CD4-positive, alpha-beta T cell (primary cell): Measurements from ENCODE around the gene CIRBP. TPM values are rescaled to one million over a fixed set of nuclear protein-coding genes. Genes with fewer than 3 reads are reported as not detected.

Experiments used
- ATAC-seq: fragments of 200-7000 bp; cut with Tn5 transposase; one replicate; pipeline ENCODE4 v1.10.0; 2022; ENCODE audit warnings: mild to moderate bottlenecking; ENCODE audit not compliant: poor library complexity
- CTCF ChIA-PET: fragments of 350-600 bp; sonication (Branson Sonifier 250); formaldehyde crosslinking; loops from one replicate; lab custom pipeline; 2021; ENCODE audit warnings: antibody characterized with exemption, inconsistent platforms; lab: Charles Lee
- POLR2A ChIA-PET: fragments of 350-600 bp; sonication (Branson Sonifier 250); formaldehyde crosslinking; loops from one replicate; lab custom pipeline; 2021; ENCODE audit warnings: antibody characterized with exemption, inconsistent platforms; lab: Charles Lee
- DNase-seq, 14 experiments: peaks; one replicate each; pipeline ENCODE4 v3.0.0-alpha.2; 2013 to 2020; ENCODE audit warnings: mixed read lengths in 2 of 14
- H3K27ac ChIP-seq, 2 donors: one replicate each; pipeline versions ENCODE4 v1.5.1 to v1.7.0; 2013; ENCODE audit warnings: low read length in 2 of 2, low read depth in 1 of 2, mild to moderate bottlenecking in 1 of 2
- H3K27me3 ChIP-seq, 2 experiments: 1 replicate in 1 of 2; 2 replicates in 1 of 2; pipeline versions ENCODE4 v1.6.1 to v1.7.0; 2013; ENCODE audit warnings: low read length in 2 of 2, control low read depth in 1 of 2, mild to moderate bottlenecking in 1 of 2, moderate library complexity in 1 of 2; ENCODE audit not compliant: insufficient read depth in 2 of 2, control insufficient read depth in 1 of 2
- H3K36me3 ChIP-seq: one replicate; pipeline ENCODE4 v1.6.1; 2013; ENCODE audit warnings: low read length, control low read depth; ENCODE audit not compliant: insufficient read depth
- H3K4me1 ChIP-seq: one replicate; pipeline ENCODE4 v1.6.1; 2013; ENCODE audit warnings: low read length, control low read depth; ENCODE audit not compliant: insufficient read depth
- H3K4me3 ChIP-seq: one replicate; pipeline ENCODE4 v1.5.1; 2013; ENCODE audit warnings: mild to moderate bottlenecking, low read length, moderate library complexity
- H3K9me3 ChIP-seq, 2 experiments: 1 replicate in 1 of 2; 2 replicates in 1 of 2; pipeline versions ENCODE4 v1.6.1 to v1.7.0; 2013; ENCODE audit warnings: low read length in 2 of 2, mild to moderate bottlenecking in 2 of 2, control low read depth in 1 of 2, moderate library complexity in 1 of 2; ENCODE audit not compliant: control insufficient read depth in 1 of 2, insufficient read depth in 1 of 2
- H3K27ac Mint-ChIP-seq: one replicate; pipeline ENCODE4 v1.8.0; 2020; ENCODE audit warnings: mixed read lengths
- H3K27me3 Mint-ChIP-seq: one replicate; pipeline ENCODE4 v1.8.0; 2021; ENCODE audit warnings: mixed read lengths
- H3K36me3 Mint-ChIP-seq: one replicate; pipeline ENCODE4 v1.8.0; 2021; ENCODE audit warnings: low read depth, mixed read lengths
- H3K4me1 Mint-ChIP-seq: one replicate; pipeline ENCODE4 v1.8.0; 2021; ENCODE audit warnings: low read depth, mixed read lengths
- H3K4me3 Mint-ChIP-seq: one replicate; pipeline ENCODE4 v1.8.0; 2020; ENCODE audit warnings: mild to moderate bottlenecking, mixed read lengths
- H3K9me3 Mint-ChIP-seq: one replicate; pipeline ENCODE4 v1.8.0; 2020; ENCODE audit warnings: mixed read lengths
- CTCF ChIP-seq: fragments of 200-600 bp; IDR thresholded peaks from one replicate; pipeline ENCODE4 v1.8.0; 2022; ENCODE audit warnings: antibody characterized with exemption, mild to moderate bottlenecking
- intact Hi-C, 2 experiments: fragments of 100-400 bp; cut with DNase I in 1 of 2; cut with micrococcal nuclease in 1 of 2; formaldehyde crosslinking; loops; one replicate each; pipeline versions ENCODE4 v1.15.1 to v1.9.0; 2023 to 2025; cut with DNase I, micrococcal nuclease
- total RNA-seq, 174 experiments: library from RNA in 2 of 174; stranded (reverse) in 2 of 174; gene quantifications; one replicate each; pipeline ENCODE4 v1.2.3 and lab custom pipeline; 2021 to 2026

CIRBP gene
- total RNA-seq, 2 experiments from 2014 or later: 614 to 628 TPM

GRCh38 chr19:1223018-1223855, 45.9 kb upstream of the CIRBP start:
- Mint-ChIP-seq H3K4me1 (no peaks in the 10 kb centered on the region), H3K36me3 (peaks cover 7% of the 10 kb centered on the region), H3K9me3 (no peaks in the 10 kb centered on the region), H3K27me3 (no peaks in the 10 kb centered on the region), H3K27ac (no peak overlapping the region), H3K4me3 (no peak overlapping the region)
- CTCF ChIA-PET: no interaction called here
- Histone ChIP-seq H3K4me1 (no peaks in the 10 kb centered on the region), H3K4me3 (no peak overlapping the region), H3K27me3 (no peaks in the 10 kb centered on the region), H3K9me3 (peaks cover 0 to 5% of the 10 kb centered on the region in 2 experiments), H3K36me3 (peaks cover 49% of the 10 kb centered on the region), H3K27ac (no peak overlapping the region)
- DNase-seq (peak in 3 of 14 experiments; percentile 43 to 64 (median 57)), ATAC-seq (peak; percentile 37)
- intact Hi-C loops: no loop called here
- no peak for TF ChIP-seq CTCF
- POLR2A ChIA-PET: no interaction called here

GRCh38 chr19:1224047-1224825, 44.9 kb upstream of the CIRBP start:
- Mint-ChIP-seq H3K27me3 (no peaks in the 10 kb centered on the region), H3K27ac (no peak overlapping the region), H3K9me3 (no peaks in the 10 kb centered on the region), H3K36me3 (peaks cover 7% of the 10 kb centered on the region), H3K4me3 (no peak overlapping the region), H3K4me1 (no peaks in the 10 kb centered on the region)
- Histone ChIP-seq H3K4me3 (no peak overlapping the region), H3K9me3 (peaks cover 0 to 5% of the 10 kb centered on the region in 2 experiments), H3K27ac (no peak overlapping the region), H3K4me1 (no peaks in the 10 kb centered on the region), H3K27me3 (no peaks in the 10 kb centered on the region), H3K36me3 (peaks cover 49% of the 10 kb centered on the region)
- no peak for DNase-seq
- ATAC-seq: no peak
- ChIA-PET POLR2A (no interaction called here), CTCF (no interaction called here)
- intact Hi-C loops: no loop called here
- TF ChIP-seq CTCF: no peak

- TF ChIP-seq CTCF: no peak
- CTCF ChIA-PET: no interaction called here
- intact Hi-C loops: no loop called here
- no peak overlapping the region for H3K27ac Mint-ChIP-seq
- Histone ChIP-seq H3K36me3 (peaks cover 47% of the 10 kb centered on the region), H3K27me3 (no peaks in the 10 kb centered on the region), H3K27ac (no peak overlapping the region), H3K4me1 (no peaks in the 10 kb centered on the region), H3K9me3 (peaks cover 0 to 5% of the 10 kb centered on the region in 2 experiments), H3K4me3 (no peak overlapping the region)
- H3K4me1 Mint-ChIP-seq: no peaks in the 10 kb centered on the region
- no peak for ATAC-seq
- peaks cover 7% of the 10 kb centered on the region for H3K36me3 Mint-ChIP-seq
- H3K27me3 Mint-ChIP-seq: no peaks in the 10 kb centered on the region
- POLR2A ChIA-PET: interaction anchor here (1.3 kb wide), 1 partner anchor 44 kb away, joined by 4 read pairs; the partner anchor contains the start of gene CIRBP
- no peak for DNase-seq
- no peaks in the 10 kb centered on the region for H3K9me3 Mint-ChIP-seq
- no peak overlapping the region for H3K4me3 Mint-ChIP-seq
These were observed 44.3 kb upstream of the CIRBP start for GRCh38 chr19:1224847-1225246.
